WTC11 (cell line): ENCODE measurements around the gene ZNF860.

Experiments used
- AFF4 ChIP-seq: sonication (generic); formaldehyde crosslinking; IDR thresholded peaks from 2 replicates; pipeline ENCODE4 v1.8.1; 2023; ENCODE audit warnings: mild to moderate bottlenecking, missing genetic modification reagents, borderline replicate concordance
- ATF3 ChIP-seq: sonication (generic); formaldehyde crosslinking; conservative IDR thresholded peaks from 2 replicates; pipeline ENCODE4 v1.8.1; 2022; ENCODE audit warnings: mild to moderate bottlenecking, missing genetic modification reagents
- CTCF ChIP-seq: fragments of 200-600 bp; IDR thresholded peaks from 2 replicates; pipeline ENCODE4 v1.8.0; 2022; ENCODE audit warnings: antibody characterized with exemption
- FOXJ3 ChIP-seq: sonication (generic); formaldehyde crosslinking; IDR thresholded peaks from 2 replicates; pipeline ENCODE4 v1.9.0; 2021; ENCODE audit warnings: missing genetic modification reagents, mild to moderate bottlenecking, borderline replicate concordance
- GABPB1 ChIP-seq: sonication (generic); formaldehyde crosslinking; IDR thresholded peaks from 2 replicates; pipeline ENCODE4 v1.8.1; 2023; ENCODE audit warnings: mild to moderate bottlenecking, missing genetic modification reagents
- MAX ChIP-seq: sonication (generic); formaldehyde crosslinking; IDR thresholded peaks from 2 replicates; pipeline ENCODE4 v1.8.0; 2022; ENCODE audit warnings: mild to moderate bottlenecking, missing genetic modification reagents
- NFATC4 ChIP-seq: fragments of 250-450 bp; sonication (Bioruptor Pico); IDR thresholded peaks from 2 replicates; pipeline ENCODE4 v1.9.0; 2021; ENCODE audit warnings: mild to moderate bottlenecking
- NR1H2 ChIP-seq: sonication (generic); formaldehyde crosslinking; IDR thresholded peaks from 2 replicates; pipeline ENCODE4 v1.9.0; 2021; ENCODE audit warnings: mild to moderate bottlenecking, moderate library complexity, missing genetic modification reagents
- SP1 ChIP-seq: sonication (generic); formaldehyde crosslinking; conservative IDR thresholded peaks from 2 replicates; pipeline ENCODE4 v1.8.1; 2022; ENCODE audit warnings: missing genetic modification reagents
- TEAD4 ChIP-seq: sonication (generic); formaldehyde crosslinking; IDR thresholded peaks from 2 replicates; pipeline ENCODE4 v1.8.0; 2022; ENCODE audit warnings: mild to moderate bottlenecking, missing genetic modification reagents
- USF1 ChIP-seq: sonication (generic); formaldehyde crosslinking; IDR thresholded peaks from 2 replicates; pipeline ENCODE4 v1.8.0; 2022; ENCODE audit warnings: mild to moderate bottlenecking, missing genetic modification reagents
- USF2 ChIP-seq: sonication (generic); formaldehyde crosslinking; IDR thresholded peaks from 2 replicates; pipeline ENCODE4 v1.8.1; 2023; ENCODE audit warnings: mild to moderate bottlenecking, missing genetic modification reagents, moderate library complexity
- ZNF232 ChIP-seq: sonication (generic); formaldehyde crosslinking; IDR thresholded peaks from 2 replicates; pipeline ENCODE4 v1.8.0; 2022; ENCODE audit warnings: mild to moderate bottlenecking, missing genetic modification reagents
- ZNF532 ChIP-seq: fragments of 250-450 bp; sonication (Bioruptor Pico); IDR thresholded peaks from 2 replicates; pipeline ENCODE4 v1.9.0; 2021; ENCODE audit warnings: mild to moderate bottlenecking, borderline replicate concordance

GRCh38 chr3:32021155-32021554 lies 39.6 kb downstream of the ZNF860 start:
- TF ChIP-seq ZNF232 (CRISPR knock-in tag) (no peak), ATF3 (CRISPR knock-in tag) (no peak), TEAD4 (CRISPR knock-in tag) (no peak), NFATC4 (CRISPR knock-in tag) (no peak), CTCF (no peak), GABPB1 (CRISPR knock-in tag) (no peak), MAX (CRISPR knock-in tag) (no peak), USF1 (no peak), SP1 (CRISPR knock-in tag) (no peak), ZNF532 (CRISPR knock-in tag) (no peak), FOXJ3 (no peak), NR1H2 (CRISPR knock-in tag) (no peak), AFF4 (CRISPR knock-in tag) (no peak), USF2 (CRISPR knock-in tag) (no peak)
